SU-DHL-6 (cell line): ENCODE data around the gene RASGRF2.

ENCODE experiments used
- H2AFZ ChIP-seq: fragments of 200-600 bp; sonication (generic); 2 replicates; pipeline ENCODE4 v1.6.1; 2014; ENCODE audit warnings: low read depth, mild to moderate bottlenecking, moderate library complexity, mixed read lengths, antibody characterized with exemption, low read length; ENCODE audit not compliant: severe bottlenecking
- H3F3A ChIP-seq: fragments of 200-600 bp; shearing (Covaris generic); 2 replicates; pipeline ENCODE4 v1.6.0; 2016; ENCODE audit warnings: antibody characterized with exemption, mild to moderate bottlenecking; ENCODE audit not compliant: insufficient read depth
- H3K27ac ChIP-seq: fragments of 200-600 bp; sonication (generic); 2 replicates; pipeline ENCODE4 v1.5.1; 2016; ENCODE audit warnings: low read depth, mild to moderate bottlenecking, low read length, moderate library complexity, mixed read lengths
- H3K27me3 ChIP-seq: fragments of 200-600 bp; sonication (generic), shearing (Covaris generic); 2 replicates; pipeline ENCODE4 v1.6.0; 2014; ENCODE audit warnings: mild to moderate bottlenecking, low read length
- H3K36me3 ChIP-seq: fragments of 200-600 bp; sonication (generic); 2 replicates; pipeline ENCODE4 v1.6.1; 2014; ENCODE audit warnings: mild to moderate bottlenecking, low read length, mixed read lengths
- H3K4me2 ChIP-seq: fragments of 300-600, 200-600 bp; shearing (Covaris generic), sonication (generic); 2 replicates; pipeline ENCODE4 v1.6.0; 2014; ENCODE audit warnings: low read length, low read depth, mild to moderate bottlenecking; ENCODE audit not compliant: poor library complexity, severe bottlenecking
- H3K4me3 ChIP-seq: fragments of 200-600 bp; sonication (generic); 2 replicates; pipeline ENCODE4 v1.5.1; 2014; ENCODE audit warnings: antibody characterized with exemption, low read length, mild to moderate bottlenecking, mixed read lengths; ENCODE audit not compliant: insufficient read depth, poor library complexity, severe bottlenecking
- H3K79me2 ChIP-seq: fragments of 200-600 bp; sonication (generic); 2 replicates; pipeline ENCODE4 v1.6.1; 2014; ENCODE audit warnings: mild to moderate bottlenecking, low read length, moderate library complexity; ENCODE audit not compliant: insufficient read depth
- H3K9ac ChIP-seq: fragments of 200-600 bp; sonication (generic); 2 replicates; pipeline ENCODE4 v1.7.0; 2014; ENCODE audit warnings: mild to moderate bottlenecking, low read length
- H3K9me2 ChIP-seq: fragments of 200-600 bp; sonication (generic); replicated peaks from 2 replicates; pipeline ENCODE4 v1.6.1; 2014; ENCODE audit warnings: low read length; ENCODE audit not compliant: insufficient read depth
- H3K9me3 ChIP-seq: fragments of 200-600 bp; sonication (generic); 2 replicates; pipeline ENCODE4 v1.6.1; 2014; ENCODE audit warnings: low read length, mixed read lengths; ENCODE audit not compliant: insufficient read depth
- H4K20me1 ChIP-seq: fragments of 200-600 bp; sonication (generic); 2 replicates; pipeline ENCODE4 v1.6.1; 2014; ENCODE audit warnings: low read depth, mild to moderate bottlenecking, antibody characterized with exemption, low read length, moderate library complexity, mixed read lengths
- EZH2phosphoT487 ChIP-seq: fragments of 200-600 bp; sonication (generic), shearing (Covaris generic); conservative IDR thresholded peaks from 2 replicates; pipeline ENCODE4 v1.6.1; 2018; ENCODE audit warnings: mild to moderate bottlenecking, antibody characterized with exemption, low read length, moderate library complexity, mixed read lengths
- TF ChIP-seq, protein P1 (sequence below): fragments of 200-600 bp; sonication (generic); IDR thresholded peaks from one replicate; pipeline ENCODE4 v1.5.1; 2017; ENCODE audit warnings: antibody characterized with exemption, mild to moderate bottlenecking, low read length, moderate library complexity; ENCODE audit not compliant: insufficient read depth, poor library complexity, severe bottlenecking

RASGRF2 gene

DNA sequence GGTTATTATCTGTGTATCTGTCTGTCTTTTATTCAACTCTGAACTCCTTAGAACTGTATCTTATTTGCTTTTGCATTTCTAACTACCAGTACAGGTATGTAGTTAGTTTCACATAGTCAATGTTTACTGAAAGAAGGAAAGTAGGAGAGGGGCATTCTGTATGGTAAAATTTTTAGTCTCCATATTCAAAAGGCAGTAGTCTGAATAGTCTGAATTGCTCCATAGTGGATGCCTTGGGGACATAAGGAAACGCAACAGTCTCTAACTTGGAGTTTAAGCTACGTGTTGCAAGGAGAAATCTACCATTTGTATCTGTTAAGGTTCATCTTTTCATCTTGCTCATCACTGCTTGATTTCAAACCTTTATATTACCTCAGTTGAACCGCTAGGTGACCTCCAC, 26.2 kb downstream of the RASGRF2 start:
- TF ChIP-seq, protein P1, sequence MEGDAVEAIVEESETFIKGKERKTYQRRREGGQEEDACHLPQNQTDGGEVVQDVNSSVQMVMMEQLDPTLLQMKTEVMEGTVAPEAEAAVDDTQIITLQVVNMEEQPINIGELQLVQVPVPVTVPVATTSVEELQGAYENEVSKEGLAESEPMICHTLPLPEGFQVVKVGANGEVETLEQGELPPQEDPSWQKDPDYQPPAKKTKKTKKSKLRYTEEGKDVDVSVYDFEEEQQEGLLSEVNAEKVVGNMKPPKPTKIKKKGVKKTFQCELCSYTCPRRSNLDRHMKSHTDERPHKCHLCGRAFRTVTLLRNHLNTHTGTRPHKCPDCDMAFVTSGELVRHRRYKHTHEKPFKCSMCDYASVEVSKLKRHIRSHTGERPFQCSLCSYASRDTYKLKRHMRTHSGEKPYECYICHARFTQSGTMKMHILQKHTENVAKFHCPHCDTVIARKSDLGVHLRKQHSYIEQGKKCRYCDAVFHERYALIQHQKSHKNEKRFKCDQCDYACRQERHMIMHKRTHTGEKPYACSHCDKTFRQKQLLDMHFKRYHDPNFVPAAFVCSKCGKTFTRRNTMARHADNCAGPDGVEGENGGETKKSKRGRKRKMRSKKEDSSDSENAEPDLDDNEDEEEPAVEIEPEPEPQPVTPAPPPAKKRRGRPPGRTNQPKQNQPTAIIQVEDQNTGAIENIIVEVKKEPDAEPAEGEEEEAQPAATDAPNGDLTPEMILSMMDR: no peak
- no peak for TF ChIP-seq EZH2phosphoT487
- H3K27me3 ChIP-seq: no peaks in the 10 kb centered on the region
- H3F3A ChIP-seq: no peaks in the 10 kb centered on the region
- H3K79me2 ChIP-seq: no peaks in the 10 kb centered on the region
- no peaks in the 10 kb centered on the region for H3K36me3 ChIP-seq
- H3K4me3 ChIP-seq: no peak overlapping the region
- no peak overlapping the region for H3K4me2 ChIP-seq
- no peak overlapping the region for H3K27ac ChIP-seq
- H3K9ac ChIP-seq: no peak overlapping the region
- no peak overlapping the region for H2AFZ ChIP-seq
- H4K20me1 ChIP-seq: no peaks in the 10 kb centered on the region
- no peaks in the 10 kb centered on the region for H3K9me3 ChIP-seq
- H3K9me2 ChIP-seq: no peaks in the 10 kb centered on the region

- H4K20me1 ChIP-seq: no peaks in the 10 kb centered on the region
- no peaks in the 10 kb centered on the region for H3K36me3 ChIP-seq
- no peak overlapping the region for H3K27ac ChIP-seq
- no peaks in the 10 kb centered on the region for H3K79me2 ChIP-seq
- no peaks in the 10 kb centered on the region for H3K27me3 ChIP-seq
- H3K4me2 ChIP-seq: no peak overlapping the region
- H3K9me3 ChIP-seq: no peaks in the 10 kb centered on the region
- H3K9ac ChIP-seq: no peak overlapping the region
- TF ChIP-seq EZH2phosphoT487: no peak
- TF ChIP-seq, protein P1: no peak
- no peak overlapping the region for H2AFZ ChIP-seq
- H3F3A ChIP-seq: no peaks in the 10 kb centered on the region
- H3K9me2 ChIP-seq: no peaks in the 10 kb centered on the region
- H3K4me3 ChIP-seq: no peak overlapping the region
Measured at GRCh38 chr5:80987078-80987766, 27.1 kb downstream of the RASGRF2 start.

- no peaks in the 10 kb centered on the region for H3K9me3 ChIP-seq
- no peak overlapping the region for H2AFZ ChIP-seq
- no peaks in the 10 kb centered on the region for H3K27me3 ChIP-seq
- no peaks in the 10 kb centered on the region for H3F3A ChIP-seq
- no peak overlapping the region for H3K4me3 ChIP-seq
- H3K4me2 ChIP-seq: no peak overlapping the region
- no peaks in the 10 kb centered on the region for H3K9me2 ChIP-seq
- no peak overlapping the region for H3K9ac ChIP-seq
- H4K20me1 ChIP-seq: no peaks in the 10 kb centered on the region
- no peak for TF ChIP-seq EZH2phosphoT487
- TF ChIP-seq, protein P1: no peak
- H3K27ac ChIP-seq: no peak overlapping the region
- H3K79me2 ChIP-seq: no peaks in the 10 kb centered on the region
- no peaks in the 10 kb centered on the region for H3K36me3 ChIP-seq
Measured at GRCh38 chr5:80988419-80988935, 28.3 kb downstream of the RASGRF2 start.
